HCT116 (cell line): ENCODE measurements around the gene ARSG. TPM values are rescaled to one million over a fixed set of nuclear protein-coding genes. Genes with fewer than 3 reads are reported as not detected.

Experiments
- ATAC-seq: fragments of 200-7000 bp; cut with Tn5 transposase; 2 replicates; pipeline ENCODE4 v1.9.1; 2020; ENCODE audit warnings: mild to moderate bottlenecking, moderate library complexity
- BruUV-seq: library from RNA; stranded (reverse); fragments of 400-500 nt; replicated peaks from 2 replicates; lab custom pipeline; 2021; lab: Mats Ljungman, UMichigan
- CTCF ChIA-PET: fragments of 300-600 bp; sonication (Branson Sonifier 250); formaldehyde crosslinking; loops from one replicate; lab custom pipeline; 2021; ENCODE audit warnings: antibody characterized with exemption; lab: Charles Lee
- POLR2A ChIA-PET: fragments of 300-600, 350-600 bp; sonication (Branson Sonifier 250); formaldehyde crosslinking; loops from one replicate; lab custom pipeline; 2021; ENCODE audit warnings: antibody characterized with exemption; lab: Charles Lee
- RAD21 ChIA-PET, 2 experiments: fragments of 300-600 bp; sonication (Branson Sonifier 250); formaldehyde crosslinking; loops; one replicate each; lab custom pipeline; 2023; ENCODE audit warnings: low total read pairs in 2 of 2; ENCODE audit not compliant: uncharacterized antibody in 2 of 2, unreplicated experiment in 2 of 2, low non-redundant PET in 1 of 2; lab: Charles Lee
- DNase-seq: peaks from one replicate; pipeline ENCODE4 v3.0.0-alpha.2; 2010; ENCODE audit warnings: low read depth, low spot score
- H2AFZ ChIP-seq: fragments of 200-600 bp; shearing (Covaris generic), sonication (generic); 2 replicates; pipeline ENCODE4 v1.6.1; 2017; ENCODE audit warnings: low read depth, mixed run types, mixed read lengths, antibody characterized with exemption, low read length; ENCODE audit not compliant: poor library complexity, severe bottlenecking
- H3K27ac ChIP-seq: 2 replicates; pipeline ENCODE4 v1.5.1; 2012; ENCODE audit warnings: low read depth, low read length
- H3K27me3 ChIP-seq: fragments of 200-600 bp; sonication (generic); 2 replicates; pipeline ENCODE4 v1.6.1; 2016; ENCODE audit warnings: mixed run types, low read length, mixed read lengths; ENCODE audit not compliant: insufficient read depth
- H3K36me3 ChIP-seq, 2 experiments: fragments of 200-500 bp in 1 of 2; fragments of 200-600 bp in 1 of 2; sonication (Bioruptor generic) in 1 of 2; sonication (generic) in 1 of 2; 2 replicates each; pipeline versions ENCODE4 v1.5.1 to v1.6.1; 2014 to 2016; ENCODE audit warnings: low read length in 2 of 2, inconsistent platforms in 1 of 2, mixed read lengths in 1 of 2, mixed run types in 1 of 2; ENCODE audit not compliant: insufficient read depth in 2 of 2, control insufficient read depth in 1 of 2
- H3K4me1 ChIP-seq, 2 experiments: fragments of 200-600 bp in 1 of 2; sonication (generic) in 1 of 2; 2 replicates each; pipeline versions ENCODE4 v1.5.1 to v1.6.1; 2012 to 2017; ENCODE audit warnings: low read length in 2 of 2, inconsistent platforms in 1 of 2, mild to moderate bottlenecking in 1 of 2, mixed read lengths in 1 of 2, mixed run types in 1 of 2, moderate library complexity in 1 of 2; ENCODE audit not compliant: insufficient read depth in 2 of 2, control insufficient read depth in 1 of 2
- H3K4me2 ChIP-seq: fragments of 200-600 bp; sonication (generic); 2 replicates; pipeline ENCODE4 v1.6.1; 2017; ENCODE audit warnings: mixed run types, low read length, mixed read lengths
- H3K4me3 ChIP-seq, 2 experiments: fragments of 200-600 bp in 1 of 2; sonication (generic) in 1 of 2; replicated peaks in 1 of 2; 2 replicates each; pipeline ENCODE4 v1.5.1; 2011 to 2016; ENCODE audit warnings: low read length in 2 of 2, control low read depth in 1 of 2, low read depth in 1 of 2, mild to moderate bottlenecking in 1 of 2, mixed read lengths in 1 of 2, mixed run types in 1 of 2
- H3K79me2 ChIP-seq: fragments of 200-600 bp; sonication (generic); 2 replicates; pipeline ENCODE4 v1.6.1; 2017; ENCODE audit warnings: mild to moderate bottlenecking, mixed run types, low read length, moderate library complexity, mixed read lengths; ENCODE audit not compliant: insufficient read depth
- H3K9ac ChIP-seq: fragments of 200-600 bp; sonication (generic); 2 replicates; pipeline ENCODE4 v1.6.1; 2016; ENCODE audit warnings: low read length, mixed read lengths
- H3K9me2 ChIP-seq: fragments of 200-600 bp; sonication (generic), shearing (Covaris generic); 2 replicates; pipeline ENCODE4 v1.6.1; 2017; ENCODE audit warnings: mixed run types, mild to moderate bottlenecking, moderate library complexity; ENCODE audit not compliant: insufficient read depth
- H3K9me3 ChIP-seq, 2 experiments: fragments of 200-500 bp in 1 of 2; fragments of 200-600 bp in 1 of 2; sonication (Bioruptor generic) in 1 of 2; sonication (generic) in 1 of 2; 2 replicates each; pipeline ENCODE4 v1.6.1; 2014 to 2017; ENCODE audit warnings: low read length in 2 of 2, mixed read lengths in 2 of 2, inconsistent platforms in 1 of 2, low read depth in 1 of 2, mild to moderate bottlenecking in 1 of 2, mixed run types in 1 of 2, moderate library complexity in 1 of 2; ENCODE audit not compliant: control insufficient read depth in 1 of 2, insufficient read depth in 1 of 2
- H4K20me1 ChIP-seq: fragments of 200-600 bp; sonication (generic), shearing (Covaris generic); 2 replicates; pipeline ENCODE4 v1.6.1; 2017; ENCODE audit warnings: mixed run types, mild to moderate bottlenecking, moderate library complexity; ENCODE audit not compliant: insufficient read depth
- CBX3 ChIP-seq: IDR thresholded peaks from 2 replicates; pipeline ENCODE4 v1.6.1; 2012; ENCODE audit warnings: low read depth
- CEBPB ChIP-seq: IDR thresholded peaks from 2 replicates; pipeline ENCODE4 v1.6.1; 2012; ENCODE audit warnings: low read depth
- EGR1 ChIP-seq: IDR thresholded peaks from 2 replicates; pipeline ENCODE4 v1.6.1; 2012; ENCODE audit warnings: low read depth
- ELF1 ChIP-seq: IDR thresholded peaks from 2 replicates; pipeline ENCODE4 v1.6.1; 2012; ENCODE audit warnings: low read depth, borderline replicate concordance
- EZH2phosphoT487 ChIP-seq: fragments of 200-600 bp; IDR thresholded peaks from 2 replicates; pipeline ENCODE4 v1.6.1; 2018; ENCODE audit warnings: antibody characterized with exemption, borderline replicate concordance
- FOSL1 ChIP-seq: IDR thresholded peaks from 2 replicates; pipeline ENCODE4 v1.6.1; 2012; ENCODE audit warnings: low read depth
- JUND ChIP-seq: IDR thresholded peaks from 2 replicates; pipeline ENCODE4 v1.6.1; 2012
- POLR2A ChIP-seq: IDR thresholded peaks from 2 replicates; pipeline ENCODE4 v1.7.0; 2011; ENCODE audit warnings: borderline replicate concordance; ENCODE audit not compliant: insufficient read depth, insufficient read length; ENCODE audit errors: extremely low read depth
- SIN3A ChIP-seq: IDR thresholded peaks from 2 replicates; pipeline ENCODE4 v1.6.1; 2012; ENCODE audit warnings: low read depth
- SRF ChIP-seq: IDR thresholded peaks from 2 replicates; pipeline ENCODE4 v1.6.1; 2012; ENCODE audit warnings: low read depth
- TCF7L2 ChIP-seq: IDR thresholded peaks from 2 replicates; pipeline ENCODE4 v1.7.0; 2011; ENCODE audit warnings: borderline replicate concordance, inconsistent platforms; ENCODE audit not compliant: insufficient read depth, insufficient read length; ENCODE audit errors: extremely low read depth
- YY1 ChIP-seq: IDR thresholded peaks from 2 replicates; pipeline ENCODE4 v1.6.1; 2011; ENCODE audit warnings: low read length, low read depth, moderate library complexity, mild to moderate bottlenecking; ENCODE audit not compliant: insufficient replicate concordance; ENCODE audit errors: extremely low read depth
- ZNF274 ChIP-seq: fragments of 200-500 bp; sonication (Bioruptor generic); IDR thresholded peaks from 2 replicates; pipeline ENCODE4 v1.6.1; 2014; ENCODE audit warnings: mild to moderate bottlenecking, low read depth, low read length, inconsistent platforms
- intact Hi-C: fragments of 100-400 bp; cut with micrococcal nuclease; formaldehyde crosslinking; loops from 2 replicates; pipeline ENCODE4 v1.10.0; 2022
- total RNA-seq: library from RNA; stranded (reverse); gene quantifications from one replicate; pipeline ENCODE4 v1.2.1, GENCODE V29; 2021; ENCODE audit not compliant: unreplicated experiment
- TF ChIP-seq, protein P1 (sequence below): IDR thresholded peaks from 2 replicates; pipeline ENCODE4 v1.6.1; 2012
- TF ChIP-seq, protein P2 (sequence below): IDR thresholded peaks from 2 replicates; pipeline ENCODE4 v1.6.1; 2012; ENCODE audit warnings: low read depth

ARSG gene
- total RNA-seq, 1 experiment from 2014 or later: 17.1 TPM

DNA sequence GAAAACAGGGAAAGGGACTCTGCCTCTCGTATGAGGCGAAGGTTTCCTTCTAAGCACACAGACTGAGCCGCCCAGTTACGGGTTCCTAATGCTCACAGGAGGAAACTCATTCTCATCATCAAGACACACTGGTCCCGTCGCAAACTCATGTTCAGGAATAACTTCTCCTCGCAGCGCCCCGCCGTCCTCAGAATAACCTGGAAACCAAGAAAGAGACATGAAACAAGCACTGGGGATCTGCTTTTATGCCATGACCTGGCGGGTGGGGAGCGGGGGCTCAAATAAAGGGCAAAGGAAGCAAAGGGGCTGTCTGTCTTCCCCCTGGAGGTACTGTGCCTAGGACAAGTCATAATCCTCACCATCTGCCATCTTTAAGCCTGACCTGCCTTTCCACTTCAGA lies 134.7 kb downstream of the ARSG start:
- DNase-seq (no peak), ATAC-seq (no peak)
- intact Hi-C loops: no loop called here
- Histone ChIP-seq H3K36me3 (0 out of 4 replicates have a peak, but pooled peaks cover 0 to 2% of the 10 kb centered on the region in 2 experiments), H3K4me3 (no peak overlapping the region), H3K9me2 (no peaks in the 10 kb centered on the region), H4K20me1 (no peaks in the 10 kb centered on the region), H3K27ac (no peak overlapping the region), H3K27me3 (no peaks in the 10 kb centered on the region), H3K4me2 (no peak overlapping the region), H3K9me3 (no peaks in the 10 kb centered on the region), H3K4me1 (peaks cover 0 to 4% of the 10 kb centered on the region in 2 experiments; a peak in 1 of 4 replicates), H3K9ac (no peak overlapping the region), H2AFZ (no peak overlapping the region), H3K79me2 (no peaks in the 10 kb centered on the region)
- ChIA-PET CTCF (interaction anchor here (1.5 to 2.5 kb wide), 3 partner anchors 10 to 25 kb away, joined by 3 to 10 read pairs (median 7); no protein-coding TSS in a partner anchor), RAD21 (no interaction called here), POLR2A (no interaction called here)
- TF ChIP-seq FOSL1: no peak
- no peak for TF ChIP-seq YY1
- TF ChIP-seq, protein P1, sequence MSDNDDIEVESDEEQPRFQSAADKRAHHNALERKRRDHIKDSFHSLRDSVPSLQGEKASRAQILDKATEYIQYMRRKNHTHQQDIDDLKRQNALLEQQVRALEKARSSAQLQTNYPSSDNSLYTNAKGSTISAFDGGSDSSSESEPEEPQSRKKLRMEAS: no peak
- TF ChIP-seq CBX3: no peak
- TF ChIP-seq SIN3A: no peak
- no peak for TF ChIP-seq ELF1
- TF ChIP-seq ZNF274: no peak
- TF ChIP-seq SRF: no peak
- no peak for TF ChIP-seq CEBPB
- TF ChIP-seq POLR2A: no peak
- no peak for TF ChIP-seq EGR1
- no peak for TF ChIP-seq TCF7L2
- BruUV-seq: no TSS peak

DNA sequence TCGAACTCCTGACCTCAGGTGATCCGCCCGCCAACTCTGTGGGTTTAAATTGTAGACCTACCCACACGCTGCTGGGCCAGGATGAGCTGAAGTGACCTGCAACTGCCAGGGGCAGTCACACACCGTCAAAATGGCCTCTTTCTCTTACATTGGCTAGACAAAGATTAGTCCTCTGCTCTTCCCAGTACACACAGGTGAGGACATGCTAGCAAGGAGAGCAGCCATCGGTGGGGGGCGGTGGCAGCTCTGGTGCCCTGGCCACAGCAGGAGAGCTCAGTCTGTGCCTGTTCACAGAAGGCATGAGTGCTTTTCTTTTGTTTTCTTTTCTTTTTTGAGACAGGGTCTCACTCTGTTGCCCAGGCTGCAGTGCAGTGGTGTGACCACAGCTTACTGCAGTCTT lies 136.3 kb downstream of the ARSG start:
- BruUV-seq: no TSS peak
- Histone ChIP-seq H3K9me3 (no peaks in the 10 kb centered on the region), H3K9ac (no peak overlapping the region), H2AFZ (no peak overlapping the region), H4K20me1 (no peaks in the 10 kb centered on the region), H3K36me3 (no peaks in the 10 kb centered on the region), H3K4me1 (peaks cover 3 to 11% of the 10 kb centered on the region in 2 experiments; a peak in 3 of 4 replicates), H3K27me3 (no peaks in the 10 kb centered on the region), H3K9me2 (no peaks in the 10 kb centered on the region), H3K4me2 (no peak overlapping the region), H3K27ac (no peak overlapping the region), H3K4me3 (no peak overlapping the region), H3K79me2 (no peaks in the 10 kb centered on the region)
- ATAC-seq: no peak
- intact Hi-C loops: no loop called here
- ChIA-PET RAD21 (interaction anchor here in 1 of 2 experiments (0.7 kb wide), 1 partner anchor 333 kb away, joined by 3 read pairs; no protein-coding TSS in a partner anchor), CTCF (interaction anchor here (1.8 to 2.5 kb wide), 2 partner anchors 9 to 28 kb away, joined by 5 to 10 read pairs; no protein-coding TSS in a partner anchor), POLR2A (no interaction called here)
- no peak for DNase-seq
- TF ChIP-seq JUND: no peak
- TF ChIP-seq EZH2phosphoT487: no peak
- TF ChIP-seq, protein P2, sequence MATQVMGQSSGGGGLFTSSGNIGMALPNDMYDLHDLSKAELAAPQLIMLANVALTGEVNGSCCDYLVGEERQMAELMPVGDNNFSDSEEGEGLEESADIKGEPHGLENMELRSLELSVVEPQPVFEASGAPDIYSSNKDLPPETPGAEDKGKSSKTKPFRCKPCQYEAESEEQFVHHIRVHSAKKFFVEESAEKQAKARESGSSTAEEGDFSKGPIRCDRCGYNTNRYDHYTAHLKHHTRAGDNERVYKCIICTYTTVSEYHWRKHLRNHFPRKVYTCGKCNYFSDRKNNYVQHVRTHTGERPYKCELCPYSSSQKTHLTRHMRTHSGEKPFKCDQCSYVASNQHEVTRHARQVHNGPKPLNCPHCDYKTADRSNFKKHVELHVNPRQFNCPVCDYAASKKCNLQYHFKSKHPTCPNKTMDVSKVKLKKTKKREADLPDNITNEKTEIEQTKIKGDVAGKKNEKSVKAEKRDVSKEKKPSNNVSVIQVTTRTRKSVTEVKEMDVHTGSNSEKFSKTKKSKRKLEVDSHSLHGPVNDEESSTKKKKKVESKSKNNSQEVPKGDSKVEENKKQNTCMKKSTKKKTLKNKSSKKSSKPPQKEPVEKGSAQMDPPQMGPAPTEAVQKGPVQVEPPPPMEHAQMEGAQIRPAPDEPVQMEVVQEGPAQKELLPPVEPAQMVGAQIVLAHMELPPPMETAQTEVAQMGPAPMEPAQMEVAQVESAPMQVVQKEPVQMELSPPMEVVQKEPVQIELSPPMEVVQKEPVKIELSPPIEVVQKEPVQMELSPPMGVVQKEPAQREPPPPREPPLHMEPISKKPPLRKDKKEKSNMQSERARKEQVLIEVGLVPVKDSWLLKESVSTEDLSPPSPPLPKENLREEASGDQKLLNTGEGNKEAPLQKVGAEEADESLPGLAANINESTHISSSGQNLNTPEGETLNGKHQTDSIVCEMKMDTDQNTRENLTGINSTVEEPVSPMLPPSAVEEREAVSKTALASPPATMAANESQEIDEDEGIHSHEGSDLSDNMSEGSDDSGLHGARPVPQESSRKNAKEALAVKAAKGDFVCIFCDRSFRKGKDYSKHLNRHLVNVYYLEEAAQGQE: no peak
